IPS-18a (cell line): Measurements from ENCODE around the gene WDR35.
"Not testable (repeated sequence)": the region's sequence is repeated elsewhere in the genome, so short reads cannot be mapped to it uniquely, and the experiment has no call there.

Experiments
- H3K27ac ChIP-seq: one replicate; pipeline ENCODE4 v1.5.1; 2013; ENCODE audit warnings: low read length
- H3K27me3 ChIP-seq: one replicate; pipeline ENCODE4 v1.6.1; 2013; ENCODE audit warnings: mild to moderate bottlenecking, low read length; ENCODE audit not compliant: control insufficient read depth, insufficient read depth
- H3K36me3 ChIP-seq: one replicate; pipeline ENCODE4 v1.6.1; 2013; ENCODE audit warnings: low read depth, low read length; ENCODE audit not compliant: control insufficient read depth
- H3K4me1 ChIP-seq: one replicate; pipeline ENCODE4 v1.6.1; 2013; ENCODE audit warnings: low read depth, low read length; ENCODE audit not compliant: control insufficient read depth
- H3K4me3 ChIP-seq: one replicate; pipeline ENCODE4 v1.5.1; 2013; ENCODE audit warnings: low read length
- H3K9ac ChIP-seq: one replicate; pipeline ENCODE4 v1.6.1; 2013; ENCODE audit warnings: mild to moderate bottlenecking, low read length, moderate library complexity
- H3K9me3 ChIP-seq: one replicate; pipeline ENCODE4 v1.6.1; 2013; ENCODE audit warnings: low read depth, low read length; ENCODE audit not compliant: control insufficient read depth

The WDR35 gene

DNA sequence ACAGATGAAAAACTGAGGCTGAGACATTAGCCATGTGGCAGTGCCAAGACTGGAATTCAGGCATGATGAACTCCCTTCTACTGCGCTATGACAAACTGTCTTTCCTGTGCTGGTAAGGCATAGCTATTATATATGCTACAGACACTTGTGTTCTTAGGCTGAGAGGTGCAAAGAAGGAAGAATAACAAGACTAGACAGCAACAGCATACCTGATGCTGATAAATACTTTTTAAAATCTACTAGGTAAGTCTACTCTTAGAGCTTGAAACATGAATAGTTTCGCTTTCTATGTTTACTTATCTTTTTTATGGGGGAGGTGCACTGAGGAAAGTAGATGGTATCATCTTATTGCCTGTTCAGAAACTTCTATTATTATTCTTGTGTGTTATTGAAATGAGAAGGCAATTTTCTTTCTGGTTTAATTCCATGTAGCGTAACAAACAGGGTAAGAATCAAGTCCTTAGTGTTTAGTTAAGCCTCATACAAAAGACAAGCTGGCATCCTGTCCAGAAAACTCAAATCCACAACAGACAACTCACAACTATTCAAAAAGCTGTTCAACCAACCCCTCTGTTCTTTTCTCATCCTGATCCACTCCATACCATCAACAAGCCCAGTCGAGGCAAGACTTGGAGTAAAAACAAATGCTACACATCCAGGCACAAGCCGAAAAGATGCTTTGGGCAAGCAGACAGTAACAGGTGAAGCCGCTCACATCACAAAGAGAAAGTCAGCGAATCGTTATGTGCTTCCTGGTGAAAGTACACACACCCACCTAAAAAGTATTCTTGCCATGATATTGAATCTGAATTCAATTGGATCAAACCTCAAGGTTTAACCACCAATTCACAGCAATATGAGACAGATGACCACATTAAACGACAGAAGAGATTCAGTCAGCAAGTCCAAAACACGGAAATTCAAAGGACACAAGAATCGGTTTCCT lies 89.6 kb downstream of the WDR35 start:
- no peaks in the 10 kb centered on the region for H3K27me3 ChIP-seq
- H3K9ac ChIP-seq = peak overlapping the region; percentile 95
- H3K4me1 ChIP-seq = peaks cover 9% of the 10 kb centered on the region
- H3K4me3 ChIP-seq = peak overlapping the region; percentile 80
- H3K9me3 ChIP-seq = no peaks in the 10 kb centered on the region
- H3K27ac ChIP-seq = no peak overlapping the region
- no peaks in the 10 kb centered on the region for H3K36me3 ChIP-seq

DNA sequence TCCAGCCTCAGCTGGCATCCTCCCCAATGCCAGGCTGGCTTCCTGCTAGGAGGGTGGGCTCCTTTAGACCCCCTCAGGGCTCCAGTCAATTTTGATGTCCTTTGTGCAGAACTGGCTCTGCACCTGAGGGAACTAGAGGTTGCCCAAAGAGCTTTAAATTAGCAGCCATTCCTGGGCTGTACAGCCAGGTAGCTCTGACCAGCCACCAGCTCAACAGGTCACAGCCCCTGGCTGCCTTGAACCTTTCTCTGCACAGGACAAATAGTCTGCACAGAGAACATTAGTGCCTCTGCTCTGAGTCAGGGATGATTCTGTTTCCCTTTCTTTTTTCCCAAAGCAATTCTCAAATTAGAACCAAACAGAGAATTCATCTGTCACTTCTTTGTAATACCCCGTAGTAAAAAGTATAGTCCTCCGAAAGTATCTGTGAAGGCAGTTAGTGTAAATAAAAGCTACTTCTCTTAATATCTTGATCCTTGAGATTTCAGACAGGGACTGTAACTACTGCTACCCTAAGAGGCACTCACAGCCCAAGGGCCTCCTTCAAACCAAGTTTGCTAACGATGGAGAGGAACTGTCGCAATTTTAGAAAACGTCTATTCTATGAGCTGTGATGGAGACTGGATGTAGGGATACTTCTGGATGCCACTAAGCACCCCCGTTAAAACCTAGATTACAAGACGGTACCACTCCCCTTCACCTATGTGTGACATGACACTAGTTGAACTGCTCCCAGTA lies 91.1 kb downstream of the WDR35 start:
- H3K27ac ChIP-seq = no peak overlapping the region
- no peak overlapping the region for H3K9ac ChIP-seq
- no peaks in the 10 kb centered on the region for H3K9me3 ChIP-seq
- no peaks in the 10 kb centered on the region for H3K27me3 ChIP-seq
- H3K36me3 ChIP-seq = no peaks in the 10 kb centered on the region
- H3K4me3 ChIP-seq = no peak overlapping the region
- H3K4me1 ChIP-seq = peaks cover 9% of the 10 kb centered on the region

DNA sequence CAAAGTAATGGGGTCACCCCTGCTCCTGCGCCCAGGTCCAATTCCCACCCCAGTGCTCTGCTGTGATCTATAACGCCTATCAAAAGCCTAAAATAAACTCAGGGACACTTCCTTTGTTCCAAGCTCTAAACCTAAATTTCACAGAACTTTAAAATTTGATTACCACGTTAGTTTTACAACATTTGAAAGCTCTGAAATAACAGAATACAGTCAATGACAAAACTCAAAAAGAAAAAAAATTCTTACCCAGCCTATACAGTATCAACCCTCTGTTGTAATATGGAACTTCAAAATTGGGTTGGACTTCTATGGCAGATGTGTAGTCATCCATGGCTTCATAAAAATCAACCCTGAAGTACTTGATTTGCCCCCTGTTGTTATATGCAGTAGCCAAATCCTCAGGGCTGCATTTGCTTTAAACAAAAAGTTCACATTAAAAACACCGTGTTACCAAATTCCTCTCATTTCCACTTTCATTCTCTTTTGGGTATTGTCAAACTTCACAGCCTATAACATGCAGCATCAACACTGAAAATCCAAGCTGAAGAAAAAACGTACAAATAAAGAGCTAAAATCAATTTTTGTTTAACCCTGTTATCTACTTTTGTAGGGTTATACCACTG lies 92.2 kb downstream of the WDR35 start:
- Histone ChIP-seq H3K4me3 (no peak overlapping the region), H3K27ac (no peak overlapping the region), H3K4me1 (peaks cover 8% of the 10 kb centered on the region), H3K9me3 (no peaks in the 10 kb centered on the region), H3K27me3 (no peaks in the 10 kb centered on the region), H3K9ac (no peak overlapping the region), H3K36me3 (no peaks in the 10 kb centered on the region)

DNA sequence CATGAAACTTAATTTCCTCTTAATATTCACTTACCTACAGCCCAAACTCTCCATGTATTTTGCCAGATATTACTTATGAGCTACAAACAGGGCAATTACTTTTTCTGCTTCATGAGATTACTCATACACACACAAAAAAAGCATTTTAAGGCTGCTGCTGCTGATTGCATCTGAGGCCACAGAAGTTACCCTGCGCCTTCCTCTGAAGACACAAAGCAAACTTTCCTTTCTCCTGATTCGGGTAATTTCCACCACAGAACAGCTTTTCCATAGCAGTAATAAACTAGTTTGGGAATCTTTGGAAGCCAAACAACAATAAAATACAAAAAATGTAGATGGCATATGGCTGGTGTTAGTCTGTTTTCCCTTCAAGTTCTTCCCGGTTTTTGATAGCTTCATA lies 94.4 kb downstream of the WDR35 start:
- no peaks in the 10 kb centered on the region for H3K36me3 ChIP-seq
- no peaks in the 10 kb centered on the region for H3K9me3 ChIP-seq
- no peak overlapping the region for H3K4me3 ChIP-seq
- H3K4me1 ChIP-seq = peaks cover 2% of the 10 kb centered on the region
- no peak overlapping the region for H3K27ac ChIP-seq
- no peak overlapping the region for H3K9ac ChIP-seq
- no peaks in the 10 kb centered on the region for H3K27me3 ChIP-seq

DNA sequence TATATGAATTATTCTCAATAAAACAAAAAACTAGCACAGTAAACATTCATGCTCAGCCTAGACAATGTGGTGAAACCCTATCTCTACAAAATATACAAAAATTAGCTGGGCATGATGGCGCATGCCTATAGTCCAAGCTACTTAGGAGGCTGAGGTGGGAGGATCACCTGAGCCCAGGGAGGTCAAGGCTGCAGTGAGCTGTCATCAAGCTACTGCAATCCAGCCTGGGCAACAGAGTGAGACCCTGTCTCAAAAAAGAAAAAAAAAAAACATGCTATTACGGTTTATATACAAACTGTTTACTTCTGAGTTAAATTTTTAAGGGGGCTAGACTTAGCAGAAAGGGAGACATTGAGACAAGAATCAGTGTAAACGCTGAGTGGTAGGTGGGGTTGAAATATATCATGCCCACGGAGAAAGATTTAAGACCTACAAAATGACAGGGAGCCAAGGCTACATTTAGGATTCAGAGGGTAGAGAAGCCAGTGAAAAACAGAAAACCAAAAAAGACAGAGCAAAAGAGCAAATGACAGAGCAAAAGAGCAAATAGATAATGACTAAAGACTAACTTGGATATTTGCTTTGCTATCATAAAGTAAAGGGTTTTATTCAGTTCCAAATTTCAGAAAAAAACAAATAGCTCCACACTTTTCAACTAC lies 95.6 kb downstream of the WDR35 start:
- Histone ChIP-seq H3K36me3 (no peaks in the 10 kb centered on the region), H3K9me3 (no peaks in the 10 kb centered on the region), H3K27me3 (no peaks in the 10 kb centered on the region), H3K9ac (no peak overlapping the region), H3K27ac (no peak overlapping the region), H3K4me3 (no peak overlapping the region), H3K4me1 (no peaks in the 10 kb centered on the region)

DNA sequence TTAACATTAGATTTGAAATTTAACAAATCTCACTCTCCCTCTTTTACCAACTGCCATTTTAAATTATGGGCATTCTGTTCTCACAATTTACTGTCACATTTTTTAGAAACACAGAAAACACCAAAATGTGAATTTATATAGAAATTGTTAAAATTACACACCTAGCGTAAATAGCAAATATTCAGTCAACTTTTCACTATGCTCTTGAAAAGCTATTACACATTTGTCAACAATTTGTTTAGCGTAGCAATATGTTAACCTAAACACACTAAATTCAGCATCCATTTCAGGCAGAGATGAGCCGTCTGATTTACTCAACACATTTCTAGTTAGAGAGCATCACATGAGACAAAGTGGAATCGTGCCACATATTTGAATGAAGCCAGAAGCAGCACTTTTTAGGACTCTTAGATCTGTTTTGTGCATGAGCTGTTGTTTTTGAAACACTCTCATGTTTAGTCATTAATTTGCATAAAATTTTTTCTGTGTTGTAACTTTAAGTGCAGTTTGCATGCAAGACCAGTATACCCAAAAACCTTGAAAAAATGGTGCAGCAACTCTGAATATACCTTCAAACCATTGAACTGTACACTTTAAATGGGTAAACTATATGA lies 96.3 kb downstream of the WDR35 start:
- H3K9ac ChIP-seq = no peak overlapping the region
- no peaks in the 10 kb centered on the region for H3K4me1 ChIP-seq
- H3K4me3 ChIP-seq = no peak overlapping the region
- no peaks in the 10 kb centered on the region for H3K36me3 ChIP-seq
- H3K27ac ChIP-seq = no peak overlapping the region
- no peaks in the 10 kb centered on the region for H3K27me3 ChIP-seq
- no peaks in the 10 kb centered on the region for H3K9me3 ChIP-seq

DNA sequence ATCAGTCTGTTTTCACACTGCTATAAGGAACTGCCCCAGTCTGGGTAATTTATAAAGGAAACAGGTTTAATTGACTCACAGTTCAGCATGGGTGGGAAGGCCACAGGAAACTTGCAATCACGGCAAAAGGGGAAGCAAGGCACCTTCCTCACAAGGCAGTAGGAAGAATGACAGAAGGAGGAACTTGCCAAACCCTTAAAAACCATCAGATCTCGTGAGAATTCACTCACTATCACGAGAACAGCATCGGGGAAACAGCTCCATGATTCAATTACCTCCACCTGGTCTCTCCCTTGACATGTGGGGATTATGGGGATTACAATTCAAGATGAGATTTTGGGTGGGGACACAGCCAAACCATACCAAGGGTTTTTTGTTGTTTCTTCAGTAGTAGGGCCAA lies 97.9 kb downstream of the WDR35 start:
- not testable (repeated sequence) for H3K36me3 ChIP-seq, H3K4me3 ChIP-seq, H3K27me3 ChIP-seq, H3K27ac ChIP-seq, H3K9ac ChIP-seq, H3K4me1 ChIP-seq, H3K9me3 ChIP-seq

DNA sequence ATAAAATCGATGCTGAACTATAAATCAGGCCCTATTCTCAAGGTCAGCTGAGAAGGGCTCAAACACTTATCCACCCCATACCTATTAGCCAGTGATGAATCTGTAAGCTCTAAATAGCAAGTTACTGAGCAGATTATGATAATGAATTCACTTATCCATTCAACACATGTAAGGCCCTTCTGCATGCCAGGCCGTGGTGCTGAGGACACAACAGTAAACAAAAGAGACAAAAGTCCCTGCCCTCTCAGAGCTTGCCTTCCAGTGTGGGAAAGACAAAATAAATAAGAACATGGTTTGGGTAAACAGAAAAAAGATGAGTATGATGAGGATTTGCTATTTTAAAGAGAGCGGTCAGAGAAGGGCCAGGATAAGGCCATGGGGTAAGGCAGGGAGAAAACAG lies 99.8 kb downstream of the WDR35 start:
- no peaks in the 10 kb centered on the region for H3K9me3 ChIP-seq
- no peaks in the 10 kb centered on the region for H3K4me1 ChIP-seq
- H3K36me3 ChIP-seq = no peaks in the 10 kb centered on the region
- H3K4me3 ChIP-seq = no peak overlapping the region
- H3K27ac ChIP-seq = no peak overlapping the region
- H3K9ac ChIP-seq = no peak overlapping the region
- no peaks in the 10 kb centered on the region for H3K27me3 ChIP-seq

DNA sequence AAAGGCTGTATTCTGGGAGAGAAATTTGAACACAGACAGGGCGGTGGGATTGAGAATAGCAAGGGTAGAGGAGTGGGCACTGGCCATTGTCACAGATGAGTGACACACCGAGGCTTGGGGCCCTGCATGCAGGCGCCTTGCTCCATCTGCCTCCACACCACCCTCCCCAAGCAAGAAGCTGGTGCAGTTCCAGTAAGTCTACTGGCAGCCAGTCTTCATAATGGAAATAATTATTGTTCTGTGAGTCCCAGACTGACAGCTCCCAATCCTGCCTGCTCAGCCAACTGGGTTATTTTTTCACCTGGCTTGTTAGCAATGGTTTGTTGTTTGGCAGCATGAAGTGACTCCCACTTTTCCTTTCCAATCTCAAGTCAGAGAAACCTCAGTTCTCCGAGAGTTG lies 101.1 kb downstream of the WDR35 start:
- H3K27me3 ChIP-seq = no peaks in the 10 kb centered on the region
- H3K4me3 ChIP-seq = no peak overlapping the region
- no peaks in the 10 kb centered on the region for H3K36me3 ChIP-seq
- H3K9me3 ChIP-seq = no peaks in the 10 kb centered on the region
- no peaks in the 10 kb centered on the region for H3K4me1 ChIP-seq
- H3K27ac ChIP-seq = no peak overlapping the region
- no peak overlapping the region for H3K9ac ChIP-seq

DNA sequence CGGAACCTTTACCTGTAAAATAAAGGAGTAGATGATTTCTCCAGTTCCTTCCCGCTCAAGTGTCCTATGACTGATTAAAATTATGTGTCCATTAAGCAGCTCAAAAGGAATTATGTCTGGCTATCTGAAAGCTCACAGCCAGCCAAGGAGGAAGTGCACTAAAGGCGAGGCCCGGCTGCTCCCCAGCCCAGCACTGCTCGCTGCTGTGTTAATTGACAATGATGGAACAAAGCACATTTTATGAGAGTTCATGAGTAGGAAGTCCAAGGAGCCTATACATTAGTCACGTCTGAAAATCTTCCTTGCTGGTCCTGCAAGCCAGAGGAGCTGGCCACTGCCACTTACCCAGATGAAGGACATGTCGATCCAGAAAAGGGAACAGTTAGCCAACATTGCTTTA lies 102.4 kb downstream of the WDR35 start:
- no peak overlapping the region for H3K27ac ChIP-seq
- H3K27me3 ChIP-seq = no peaks in the 10 kb centered on the region
- H3K4me3 ChIP-seq = no peak overlapping the region
- H3K4me1 ChIP-seq = no peaks in the 10 kb centered on the region
- H3K36me3 ChIP-seq = no peaks in the 10 kb centered on the region
- H3K9ac ChIP-seq = no peak overlapping the region
- H3K9me3 ChIP-seq = no peaks in the 10 kb centered on the region

DNA sequence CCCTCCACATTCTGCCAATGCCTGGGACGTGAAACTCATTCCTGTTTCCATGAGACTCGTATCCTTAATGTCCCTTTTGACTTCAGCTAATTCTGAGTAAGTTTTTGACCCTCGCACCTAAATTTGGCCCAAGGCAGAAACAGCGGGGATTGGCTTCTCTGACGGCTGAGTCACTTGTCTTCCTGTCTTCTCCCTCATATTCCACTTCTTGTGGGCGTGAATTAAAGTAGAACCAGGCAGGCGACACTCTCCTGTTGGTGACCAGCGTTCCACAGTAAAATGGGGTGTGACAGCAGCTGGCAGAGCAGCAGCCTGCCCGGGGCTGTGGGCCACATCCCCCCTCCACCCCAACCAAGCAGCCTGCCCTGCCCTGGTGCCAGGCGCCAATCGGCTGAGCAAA lies 103.6 kb downstream of the WDR35 start:
- no peaks in the 10 kb centered on the region for H3K9me3 ChIP-seq
- H3K4me1 ChIP-seq = no peaks in the 10 kb centered on the region
- no peak overlapping the region for H3K27ac ChIP-seq
- no peaks in the 10 kb centered on the region for H3K27me3 ChIP-seq
- H3K9ac ChIP-seq = no peak overlapping the region
- no peaks in the 10 kb centered on the region for H3K36me3 ChIP-seq
- H3K4me3 ChIP-seq = no peak overlapping the region
